GM04504 (cell line): Measurements from ENCODE around the gene PRDM16.
"Not testable (repeated sequence)": the region's sequence is repeated elsewhere in the genome, so short reads cannot be mapped to it uniquely, and the experiment has no call there.

Source experiments
- DNase-seq: peaks from one replicate; pipeline ENCODE4 v3.0.0-alpha.2; 2012; ENCODE audit warnings: low read depth

Gene PRDM16

DNA sequence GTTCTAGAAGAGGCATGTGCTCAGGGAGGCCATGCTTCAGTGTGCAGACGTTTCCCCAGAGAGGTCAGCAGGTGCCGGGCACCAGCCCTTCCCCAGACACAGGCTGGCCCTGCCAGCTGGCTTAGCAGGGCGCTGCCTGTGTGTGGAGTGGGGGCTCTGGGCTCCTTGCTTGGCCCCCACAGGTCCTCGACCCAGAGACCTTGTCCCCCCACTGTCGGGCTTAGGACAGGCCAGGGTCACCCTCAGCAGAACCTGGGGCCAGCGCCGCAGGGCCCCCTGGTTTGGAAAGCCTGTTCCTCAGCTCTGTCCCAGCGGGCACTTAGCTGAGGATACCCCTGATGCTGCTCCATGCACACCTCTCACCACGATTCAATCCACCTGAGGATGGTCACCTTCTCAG, 213.2 kb downstream of the PRDM16 start:
- DNase-seq: no peak

DNA sequence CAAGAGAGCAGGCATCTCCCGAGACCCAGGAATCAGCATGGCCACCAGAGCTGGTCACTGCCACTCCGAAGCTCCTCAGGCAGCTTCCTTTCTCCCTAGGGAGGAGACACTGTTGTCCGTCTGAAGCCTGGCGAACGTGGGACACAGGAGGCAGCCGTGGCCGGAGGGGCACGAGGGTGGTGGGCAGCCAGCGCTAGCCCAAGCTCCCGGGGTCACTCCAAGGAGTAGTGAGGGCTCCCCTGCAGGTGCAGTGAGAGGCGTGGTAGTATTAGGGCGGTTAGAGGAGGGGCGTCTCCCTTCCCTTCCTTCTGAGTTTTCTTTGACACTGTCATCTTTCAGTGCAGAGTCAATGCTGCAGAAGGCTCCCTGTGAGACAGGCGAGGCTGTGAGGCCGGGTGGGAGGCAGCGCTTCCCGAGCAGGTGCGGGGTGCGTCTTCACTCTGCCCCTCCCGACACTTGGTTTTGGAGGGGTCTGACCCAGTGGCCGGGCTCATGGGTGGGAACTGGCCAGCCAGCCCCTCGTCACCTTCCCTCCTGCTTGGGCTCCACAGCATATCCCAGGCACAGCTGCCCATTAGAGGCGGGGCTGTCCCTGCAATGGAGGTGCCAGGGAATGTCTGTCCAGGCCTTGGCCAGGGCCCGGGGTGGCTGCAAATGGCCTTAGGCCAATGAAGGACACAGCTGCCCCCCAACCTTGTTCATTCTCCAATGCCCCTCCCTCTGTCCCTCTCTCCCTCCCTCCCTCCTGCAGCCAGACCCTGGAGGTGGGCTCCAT, 213.8 kb downstream of the PRDM16 start:
- DNase-seq: no peak

DNA sequence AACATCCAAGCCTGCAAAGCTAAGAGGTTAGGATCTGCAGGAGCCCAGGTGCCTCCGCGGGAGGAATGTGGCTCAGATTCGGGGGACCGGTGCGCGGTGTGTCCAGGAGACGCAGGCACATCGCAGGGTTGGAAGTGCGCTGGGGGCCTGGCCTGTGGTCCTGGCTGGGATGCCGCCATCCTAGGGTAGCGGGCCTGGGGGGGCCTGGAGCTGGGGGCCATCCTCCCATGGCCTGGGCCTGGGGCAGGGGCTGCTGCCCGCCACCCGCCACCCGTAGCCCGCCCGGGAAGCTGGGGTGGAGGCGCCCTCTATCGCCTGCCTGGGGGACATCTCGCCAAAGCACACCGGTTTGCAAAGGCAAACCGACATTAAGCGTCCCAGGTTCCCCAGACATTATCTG, 214.8 kb downstream of the PRDM16 start:
- DNase-seq: no peak

DNA sequence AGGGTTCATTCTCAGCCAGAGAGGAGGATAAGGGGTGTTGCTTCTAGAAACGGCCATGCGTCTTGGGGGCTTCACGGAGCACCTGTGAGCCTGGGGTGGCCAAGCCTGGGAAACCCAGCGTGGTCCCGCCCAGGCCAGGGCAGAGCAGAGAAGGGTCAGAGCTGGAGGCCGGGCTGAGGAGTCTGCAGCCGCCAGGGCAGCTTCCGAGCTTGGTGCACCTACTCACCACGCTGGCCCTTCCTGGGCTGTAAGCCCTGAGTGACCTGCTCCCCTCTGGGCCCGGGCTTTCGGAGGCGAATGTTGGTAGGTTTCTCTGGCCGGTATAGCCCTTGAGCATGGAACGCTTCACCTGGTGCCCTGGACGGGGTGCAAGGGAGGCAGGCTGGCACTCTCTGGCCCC, 215.7 kb downstream of the PRDM16 start:
- no peak for DNase-seq

DNA sequence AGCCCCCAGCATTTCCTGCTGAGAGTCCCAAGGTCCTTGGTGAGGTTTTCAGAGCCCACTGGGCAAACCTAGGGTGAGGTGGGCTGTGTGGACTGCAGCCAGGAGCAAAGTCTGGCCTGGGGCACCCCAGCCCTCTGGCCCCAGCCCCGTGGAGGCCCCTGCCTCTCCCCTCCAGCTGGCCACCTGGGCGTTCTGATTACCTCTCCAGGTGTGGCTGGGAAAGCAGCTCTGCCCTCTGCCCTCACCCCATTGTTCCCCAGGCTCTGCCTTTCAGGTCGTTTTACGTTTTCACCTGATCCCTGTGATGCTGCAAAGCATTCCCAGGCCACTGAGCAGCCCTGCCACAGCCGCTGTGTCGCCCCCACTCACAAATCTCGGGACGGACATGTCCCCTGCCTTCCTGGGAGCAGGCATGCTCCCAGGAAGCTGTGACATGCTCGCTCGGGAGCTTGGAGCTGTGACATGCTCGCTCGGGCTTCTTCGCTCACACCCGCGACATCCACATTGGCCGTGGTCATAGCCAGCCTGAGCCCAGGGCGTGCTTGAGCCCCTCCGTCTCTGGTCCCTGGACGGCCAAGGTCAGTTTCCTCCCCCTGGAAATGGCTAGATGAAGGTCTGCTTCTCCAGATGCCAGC, 216.2 kb downstream of the PRDM16 start:
- no peak for DNase-seq

DNA sequence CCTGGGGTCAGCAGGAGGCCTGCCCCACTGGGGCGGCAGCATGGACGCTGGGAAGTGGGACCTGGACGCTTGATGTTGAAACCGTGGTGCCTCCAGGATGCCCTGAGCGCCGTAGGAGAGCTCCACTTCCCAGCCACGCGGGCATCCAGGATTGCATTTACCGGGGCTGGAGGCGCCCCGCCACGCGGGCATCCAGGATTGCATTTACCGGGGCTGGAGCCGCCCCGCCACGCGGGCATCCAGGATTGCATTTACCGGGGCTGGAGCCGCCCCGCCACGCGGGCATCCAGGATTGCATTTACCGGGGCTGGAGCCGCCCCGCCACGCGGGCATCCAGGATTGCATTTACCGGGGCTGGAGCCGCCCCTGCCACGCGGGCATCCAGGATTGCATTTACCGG, 218.1 kb downstream of the PRDM16 start:
- not testable (repeated sequence) for DNase-seq

DNA sequence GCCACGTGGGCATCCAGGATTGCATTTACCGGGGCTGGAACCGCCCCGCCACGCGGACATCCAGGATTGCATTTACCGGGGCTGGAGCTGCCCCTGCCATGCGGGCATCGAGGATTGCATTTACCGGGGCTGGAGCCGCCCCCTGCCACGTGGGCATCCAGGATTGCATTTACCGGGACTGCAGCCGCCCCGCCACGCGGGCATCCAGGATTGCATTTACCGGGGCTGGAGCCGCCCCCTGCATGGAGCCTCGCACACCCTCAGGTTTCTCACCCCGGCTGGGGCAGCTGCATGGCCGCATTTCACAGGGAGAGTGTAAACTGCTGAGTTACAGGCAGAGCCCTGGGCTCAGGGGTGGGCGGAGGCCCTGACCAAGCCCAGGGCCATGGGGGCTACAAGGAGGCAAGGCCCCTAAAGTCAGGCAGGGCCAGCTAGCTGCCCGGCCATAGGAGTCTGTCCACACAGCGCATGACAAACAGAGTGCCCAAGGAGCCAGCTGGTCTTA, 218.7 kb downstream of the PRDM16 start:
- no peak for DNase-seq

DNA sequence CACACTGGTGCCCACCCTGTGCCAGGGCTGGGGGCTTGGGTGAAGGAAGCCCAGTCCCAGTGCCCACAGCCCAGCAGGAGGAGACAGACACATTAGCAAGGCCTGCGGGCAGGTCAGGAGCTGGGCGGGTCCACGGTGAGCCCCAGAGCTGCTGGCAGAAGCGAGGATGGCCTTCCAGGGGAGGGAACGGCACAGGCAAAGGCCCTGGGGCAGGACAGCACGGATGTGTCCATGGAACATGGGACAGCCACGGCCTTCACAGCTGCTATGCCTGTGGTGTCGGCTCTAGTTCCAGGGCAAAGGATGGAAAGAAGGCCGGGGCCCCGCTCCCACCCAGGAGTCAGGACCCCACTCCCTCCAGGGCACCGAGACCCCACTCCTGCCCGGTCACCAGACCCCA, 220.5 kb downstream of the PRDM16 start:
- no peak for DNase-seq

DNA sequence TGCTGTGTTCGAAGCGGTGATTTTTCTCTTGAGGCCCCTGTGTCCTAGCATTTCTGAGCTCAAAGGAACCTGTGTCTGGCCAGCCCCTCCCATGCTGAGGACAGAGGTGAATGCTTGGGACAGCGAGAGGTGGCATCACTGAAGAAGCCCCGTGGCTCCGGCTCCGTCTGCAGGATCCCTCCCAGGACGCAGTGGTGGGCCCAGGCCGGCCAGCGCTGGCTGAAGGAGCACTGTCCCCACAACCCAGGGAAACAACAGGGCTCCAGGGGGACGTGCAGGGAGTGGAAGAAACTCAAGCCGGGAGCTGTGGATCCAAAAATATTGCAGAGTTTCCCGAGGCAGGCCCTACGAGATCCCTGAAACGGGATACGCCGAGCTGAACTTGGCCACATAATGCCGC, 221.4 kb downstream of the PRDM16 start:
- DNase-seq: no peak

DNA sequence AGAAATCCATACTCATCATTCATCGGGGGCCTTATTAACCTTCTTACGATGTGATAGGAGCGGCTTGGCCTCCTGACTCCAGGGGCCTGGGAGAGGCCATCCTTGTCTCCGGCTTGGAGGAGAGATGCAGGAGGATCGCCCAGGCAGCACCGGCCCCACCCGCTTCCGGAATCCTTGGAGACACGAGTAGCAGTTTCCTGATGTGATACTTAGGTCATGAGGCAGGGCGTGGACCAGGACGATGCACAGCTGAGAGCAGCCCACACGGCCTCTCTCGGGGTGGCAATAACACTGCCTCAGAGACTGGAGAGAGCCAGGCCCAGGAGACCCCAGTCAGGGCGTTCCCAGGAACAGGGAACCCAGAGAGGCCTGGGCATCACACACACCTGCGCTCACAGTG, 221.9 kb downstream of the PRDM16 start:
- DNase-seq: no peak

DNA sequence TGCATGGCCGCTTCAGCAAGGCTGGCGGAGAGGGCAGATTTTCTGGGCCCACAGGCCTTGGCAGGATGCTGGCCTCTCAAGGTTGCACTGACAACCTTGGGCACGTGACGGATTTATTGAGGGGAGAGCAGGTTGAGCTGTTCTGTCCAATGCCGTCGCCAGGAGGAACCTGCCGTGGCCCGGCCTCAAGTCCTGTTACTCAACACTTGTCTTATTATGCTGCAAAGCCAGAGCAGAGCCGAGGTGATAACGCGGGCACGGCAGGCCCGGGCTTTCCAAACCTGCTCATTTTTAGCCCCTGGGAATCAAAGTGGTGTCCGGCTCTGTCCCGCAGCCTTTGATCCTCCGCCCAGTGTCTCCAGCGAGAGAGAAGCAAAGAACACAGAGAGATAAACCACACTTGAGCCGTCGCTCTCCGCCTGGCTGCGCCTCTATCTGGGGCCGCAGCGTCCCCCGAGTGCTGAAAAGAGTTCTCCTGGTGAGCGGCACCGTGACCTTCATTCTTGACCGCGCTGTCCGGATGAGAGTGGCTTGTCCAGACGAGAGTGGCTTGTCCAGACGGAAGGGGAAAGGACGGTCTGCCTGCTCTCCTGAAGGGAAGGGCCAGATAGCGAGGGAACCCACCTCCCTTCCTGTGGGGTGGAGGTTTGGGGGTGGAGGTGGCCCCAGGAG, 223.2 kb downstream of the PRDM16 start:
- DNase-seq: no peak

DNA sequence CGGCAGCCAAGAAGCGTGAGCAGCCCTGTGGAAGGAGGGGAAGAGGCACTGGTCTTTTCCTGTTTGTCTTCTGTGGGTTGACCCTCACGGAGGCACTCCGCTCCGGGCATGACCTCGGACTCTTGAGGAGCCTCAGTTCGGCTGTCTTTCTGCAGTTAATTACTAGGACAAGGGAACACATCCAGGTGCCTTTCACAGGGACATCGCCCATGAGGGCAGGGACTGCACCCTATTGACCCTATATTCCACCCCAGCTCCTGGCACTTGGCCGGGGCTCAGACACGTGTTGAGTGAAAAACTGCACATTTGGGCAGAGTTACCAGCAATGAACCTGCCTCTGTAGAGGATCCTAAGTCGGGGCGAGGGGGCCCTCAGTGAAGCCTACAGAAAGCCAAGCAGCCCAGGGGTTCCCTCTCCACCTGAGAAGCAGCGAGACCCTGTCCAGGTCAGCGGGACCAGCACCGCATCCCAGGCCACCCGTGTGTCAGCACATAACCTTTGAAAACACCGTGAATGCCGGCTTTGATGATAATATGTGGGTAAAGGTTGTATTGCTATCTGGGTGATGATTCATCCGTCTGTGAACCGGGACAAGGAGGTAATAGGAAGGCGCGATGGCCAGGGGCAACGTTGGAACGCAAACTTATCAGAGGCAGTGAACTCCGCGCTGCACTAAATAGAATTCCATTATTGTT, 224.0 kb downstream of the PRDM16 start:
- no peak for DNase-seq

DNA sequence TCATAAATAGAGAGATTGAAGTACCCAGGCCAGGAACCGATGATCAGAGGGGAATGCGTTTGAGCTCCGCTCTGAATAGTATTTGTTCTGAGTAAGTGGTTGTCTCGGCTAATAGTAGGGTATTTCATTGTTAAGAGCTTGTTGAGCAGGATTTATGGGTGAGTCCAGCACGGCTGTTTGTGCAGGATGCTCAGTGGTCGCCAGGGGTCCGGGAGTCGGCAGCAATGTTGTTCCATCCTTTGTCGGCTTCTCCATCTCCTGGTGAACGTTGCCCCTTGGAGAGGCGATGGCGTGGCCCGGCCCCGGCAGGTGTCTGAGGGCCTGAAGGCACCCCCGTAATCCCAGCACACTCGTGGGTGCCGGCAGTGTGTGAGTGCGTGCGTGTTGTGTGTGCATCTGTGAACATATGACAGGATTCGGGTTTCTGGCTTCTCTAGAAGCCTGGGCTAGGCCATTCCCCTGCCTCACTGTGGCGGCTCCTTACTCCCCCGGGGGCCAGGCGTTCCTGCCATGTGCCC, 224.6 kb downstream of the PRDM16 start:
- DNase-seq: no peak

DNA sequence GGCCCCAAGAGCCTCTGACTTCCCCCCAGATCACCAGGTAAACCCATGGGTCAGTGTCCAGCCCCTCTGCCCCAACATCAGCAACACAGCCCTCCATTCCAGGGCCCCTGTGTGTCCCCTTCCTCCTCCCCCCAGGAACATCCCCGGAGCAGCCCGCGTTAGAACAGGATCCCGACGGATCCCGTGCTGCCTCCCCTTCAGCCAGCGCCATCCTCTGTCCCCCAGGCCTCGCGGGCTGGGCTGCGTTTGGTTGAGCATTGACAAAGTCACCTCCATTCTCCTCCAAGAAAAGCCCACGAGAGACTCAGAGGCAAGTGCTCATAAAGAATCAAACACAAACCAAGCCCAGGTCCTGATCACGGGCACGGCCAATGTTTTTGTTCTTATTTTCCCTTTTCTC, 225.4 kb downstream of the PRDM16 start:
- DNase-seq: no peak

DNA sequence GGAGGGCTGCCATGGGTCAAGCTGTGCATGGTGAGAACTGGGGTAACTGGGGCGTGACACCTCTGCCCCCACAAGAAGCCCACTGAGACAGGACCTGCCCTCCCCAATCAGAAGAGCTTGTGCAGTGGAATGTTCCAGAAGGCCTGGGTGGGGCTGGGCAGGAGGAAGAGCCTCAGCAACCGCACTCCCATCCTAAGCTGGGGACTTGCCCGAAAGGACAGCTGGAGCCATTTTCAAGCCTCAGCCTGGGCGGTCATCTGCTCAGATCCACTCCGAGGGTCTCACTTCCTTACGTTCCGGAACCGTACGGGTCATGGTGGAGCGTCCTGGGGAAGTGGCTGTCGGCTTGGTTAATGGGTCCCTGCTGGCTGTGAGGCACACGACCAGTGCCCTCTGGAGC, 226.8 kb downstream of the PRDM16 start:
- DNase-seq: no peak

DNA sequence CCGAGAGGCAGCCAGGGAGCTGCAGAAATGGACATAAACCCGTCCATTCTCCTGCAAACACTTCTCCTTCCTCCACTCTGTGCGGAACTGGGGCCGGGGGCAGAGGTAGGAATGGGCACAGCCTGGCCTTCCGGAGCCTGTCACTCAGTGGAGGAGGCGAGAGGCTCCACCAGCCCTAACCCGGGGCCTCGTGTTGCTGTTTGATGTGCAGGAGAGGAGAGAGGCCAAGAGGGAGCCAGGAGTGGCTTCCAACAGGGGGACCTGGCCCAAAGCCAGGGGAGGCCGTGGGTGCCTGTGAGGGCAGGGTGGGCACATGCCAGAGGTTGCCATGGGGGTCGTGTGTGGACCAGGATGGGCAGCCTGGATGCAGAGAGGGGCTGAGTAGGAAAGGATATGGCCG, 227.3 kb downstream of the PRDM16 start:
- DNase-seq: no peak

DNA sequence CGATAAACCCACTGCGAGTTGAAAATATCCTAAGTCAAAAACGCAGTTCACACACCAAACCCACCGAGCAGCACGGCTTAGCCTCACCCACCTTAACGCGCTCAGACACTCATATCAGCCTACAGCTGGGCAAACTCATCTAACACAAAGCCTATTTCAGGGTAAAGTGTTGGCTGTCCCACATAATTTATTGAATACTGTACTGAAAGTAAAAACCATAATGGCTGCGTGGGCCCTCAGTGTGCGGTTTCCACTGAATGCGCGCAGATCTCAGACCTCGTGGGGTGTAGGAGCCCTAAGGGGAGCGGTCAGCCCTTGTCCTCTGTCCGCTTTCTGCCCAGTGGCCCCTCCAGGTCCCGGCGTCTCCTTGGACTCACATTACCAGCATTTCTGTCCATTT, 227.8 kb downstream of the PRDM16 start:
- DNase-seq: no peak

DNA sequence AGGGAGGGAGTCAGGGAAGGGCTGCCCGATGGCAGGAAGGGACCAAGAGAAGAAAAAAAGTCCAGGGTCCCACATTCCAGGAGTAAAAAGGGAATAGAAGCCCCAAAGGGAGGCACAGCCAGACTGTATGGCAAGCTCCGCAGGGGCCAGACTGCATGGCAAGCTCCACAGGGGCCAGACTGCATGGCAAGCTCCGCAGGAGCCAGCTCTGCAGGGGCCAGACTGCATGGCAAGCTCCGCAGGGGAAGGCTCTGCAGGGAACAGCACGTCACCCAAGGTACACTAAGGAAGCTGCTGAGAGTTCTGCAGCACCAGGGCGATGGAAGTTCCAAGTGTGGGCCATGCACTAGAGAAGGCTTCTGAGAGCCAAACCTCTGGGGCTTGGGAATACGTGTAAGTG, 228.8 kb downstream of the PRDM16 start:
- DNase-seq: no peak

DNA sequence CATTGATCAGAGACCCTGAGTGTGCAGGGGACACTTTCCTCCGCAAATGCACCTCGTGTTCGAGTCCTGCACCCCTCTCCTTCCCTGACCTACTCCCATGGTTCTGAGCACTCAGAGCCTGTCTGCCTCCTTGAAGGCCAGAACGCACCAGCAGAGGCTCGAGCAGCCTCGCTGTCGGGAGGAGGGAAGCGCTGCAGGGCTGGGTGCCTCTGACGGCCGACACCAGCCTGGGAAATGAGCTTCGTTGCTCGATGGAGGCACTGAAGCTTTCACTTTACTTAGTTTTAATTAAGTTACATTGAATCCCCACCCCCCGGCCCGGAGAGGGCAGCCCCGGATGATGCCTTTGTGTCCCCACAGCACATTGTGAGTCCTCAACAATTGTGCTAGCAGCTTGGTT, 229.2 kb downstream of the PRDM16 start:
- no peak for DNase-seq

DNA sequence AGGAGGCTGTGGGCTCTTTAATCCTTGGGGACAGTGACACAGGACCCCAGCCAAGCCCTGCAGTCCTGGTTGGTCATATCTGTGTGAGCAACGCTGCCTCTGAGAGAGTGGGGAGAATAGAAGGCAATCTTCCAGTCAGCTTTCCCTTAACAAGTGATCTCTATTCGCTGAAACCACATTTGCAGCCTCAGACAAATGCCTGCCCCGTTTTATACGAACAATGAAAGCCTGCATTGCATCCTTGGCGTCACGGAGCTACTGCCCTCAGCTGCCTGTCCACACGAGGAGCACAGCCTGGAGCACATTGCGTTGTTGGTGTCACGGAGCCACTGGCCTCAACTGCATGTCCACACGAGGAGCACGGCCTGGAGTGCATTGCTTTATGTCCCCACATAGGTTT, 235.2 kb downstream of the PRDM16 start:
- no peak for DNase-seq

DNA sequence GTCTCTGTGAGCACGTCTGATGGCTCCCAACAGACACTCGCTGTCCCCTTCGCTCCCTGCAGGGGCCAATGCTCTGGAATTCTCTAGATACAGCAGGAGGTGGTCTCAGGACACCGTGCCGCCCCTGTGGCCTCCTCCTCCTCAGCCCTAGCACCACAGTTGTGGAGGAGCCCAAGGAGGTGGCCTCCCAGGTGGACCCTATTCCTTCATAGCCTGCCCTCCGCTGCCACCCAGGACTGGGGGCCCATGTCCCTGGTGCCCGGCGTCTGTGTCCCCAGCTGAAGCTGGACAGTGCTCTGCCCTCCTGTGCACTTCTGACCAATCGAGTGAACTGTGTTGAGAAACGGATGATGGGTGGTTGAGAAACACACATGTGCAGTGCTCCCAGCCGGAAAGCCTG, 235.7 kb downstream of the PRDM16 start:
- no peak for DNase-seq

DNA sequence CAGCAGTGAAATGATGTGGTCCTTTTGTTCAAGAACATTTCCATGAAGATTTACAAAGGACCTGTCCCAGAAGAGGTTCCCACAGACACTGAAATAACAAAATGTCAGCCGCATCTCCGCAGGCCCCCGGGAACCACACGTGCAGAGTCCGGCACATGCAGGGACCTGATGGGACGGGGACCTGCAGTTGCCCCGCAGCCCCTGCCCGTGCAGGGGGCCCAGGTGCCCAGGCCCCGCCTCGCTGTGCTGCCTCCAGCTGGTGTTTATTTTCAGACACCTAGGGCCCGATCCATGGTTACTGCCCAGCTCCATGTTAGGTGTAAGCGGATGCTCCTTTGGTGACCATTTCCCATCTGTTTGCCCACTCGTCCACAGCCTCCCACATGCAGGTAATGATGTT, 236.2 kb downstream of the PRDM16 start:
- no peak for DNase-seq
